HG02571 (cell line): ENCODE measurements around the gene SPG11.
"Not testable (repeated sequence)": the region's sequence is repeated elsewhere in the genome, so short reads cannot be mapped to it uniquely, and the experiment has no call there.

Source experiments
- ATAC-seq: cut with Tn5 transposase; IDR thresholded peaks from one replicate; pipeline ENCODE4 v1.9.1; 2021; ENCODE audit warnings: mild to moderate bottlenecking, moderate library complexity; ENCODE audit not compliant: unreplicated experiment

The SPG11 gene

GRCh38 chr15:44636976-44637375, 26.5 kb downstream of the SPG11 start:
- no peak for ATAC-seq

GRCh38 chr15:44633603-44634002, 29.9 kb downstream of the SPG11 start:
- no peak for ATAC-seq

GRCh38 chr15:44625286-44625685, 38.2 kb downstream of the SPG11 start:
- ATAC-seq = not testable (repeated sequence)

- no peak for ATAC-seq
These were observed 40.3 kb downstream of the SPG11 start for GRCh38 chr15:44623178-44623577.

GRCh38 chr15:44620081-44620480, 43.4 kb downstream of the SPG11 start:
- ATAC-seq = no peak

GRCh38 chr15:44616974-44617373, 46.5 kb downstream of the SPG11 start:
- no peak for ATAC-seq

GRCh38 chr15:44606740-44607139, 56.7 kb downstream of the SPG11 start:
- no peak for ATAC-seq

GRCh38 chr15:44603126-44603525, 60.3 kb downstream of the SPG11 start:
- no peak for ATAC-seq

GRCh38 chr15:44598892-44599291, 64.6 kb downstream of the SPG11 start:
- no peak for ATAC-seq

- no peak for ATAC-seq
These were observed 65.4 kb downstream of the SPG11 start for GRCh38 chr15:44598066-44598465.

GRCh38 chr15:44596511-44597010, 66.9 kb downstream of the SPG11 start:
- ATAC-seq = no peak

- no peak for ATAC-seq
These were observed 67.6 kb downstream of the SPG11 start for GRCh38 chr15:44595656-44596510.

GRCh38 chr15:44595246-44595645, 68.2 kb downstream of the SPG11 start:
- ATAC-seq = no peak

- ATAC-seq = no peak
These were observed 70.3 kb downstream of the SPG11 start for GRCh38 chr15:44593042-44593736.

- ATAC-seq = no peak
These were observed 72.1 kb downstream of the SPG11 start for GRCh38 chr15:44591326-44591725.

GRCh38 chr15:44588541-44588940, 74.9 kb downstream of the SPG11 start:
- ATAC-seq = no peak

GRCh38 chr15:44585633-44586032, 77.8 kb downstream of the SPG11 start:
- no peak for ATAC-seq

GRCh38 chr15:44584162-44584749, 79.2 kb downstream of the SPG11 start:
- ATAC-seq = no peak

- ATAC-seq = no peak
These were observed 83.4 kb downstream of the SPG11 start for GRCh38 chr15:44580105-44580504.

GRCh38 chr15:44574734-44575133, 88.7 kb downstream of the SPG11 start:
- no peak for ATAC-seq

GRCh38 chr15:44573386-44573785, 90.1 kb downstream of the SPG11 start:
- ATAC-seq = no peak

GRCh38 chr15:44570361-44570760, 93.1 kb downstream of the SPG11 start:
- ATAC-seq = no peak
